Neuronal stem cell (in vitro differentiated cells): Measurements from ENCODE around the gene E2F2.
A peak's percentile ranks its signal among the peaks of the same experiment; 100 is the strongest.

Experiments
- DNase-seq: peaks from one replicate; pipeline ENCODE4 v3.0.0-alpha.2; 2013; ENCODE audit warnings: low spot score
- H2AFZ ChIP-seq: one replicate; pipeline ENCODE4 v1.6.1; 2013; ENCODE audit warnings: mild to moderate bottlenecking, low read length, inconsistent platforms
- H2AK5ac ChIP-seq: 2 replicates; pipeline ENCODE4 v1.6.1; 2013; ENCODE audit warnings: low read depth, mild to moderate bottlenecking, inconsistent platforms, low read length, moderate library complexity, mixed read lengths
- H2BK120ac ChIP-seq: 2 replicates; pipeline ENCODE4 v1.6.1; 2013; ENCODE audit warnings: low read depth, mild to moderate bottlenecking, inconsistent platforms, low read length, moderate library complexity, mixed read lengths
- H2BK12ac ChIP-seq: one replicate; pipeline ENCODE4 v1.6.1; 2013; ENCODE audit warnings: low read length, inconsistent platforms
- H2BK15ac ChIP-seq: 2 replicates; pipeline ENCODE4 v1.6.1; 2013; ENCODE audit warnings: mild to moderate bottlenecking, low read length, inconsistent platforms, mixed read lengths
- H2BK5ac ChIP-seq: one replicate; pipeline ENCODE4 v1.6.1; 2013; ENCODE audit warnings: inconsistent platforms, mild to moderate bottlenecking, low read length, moderate library complexity
- H3K14ac ChIP-seq: one replicate; pipeline ENCODE4 v1.6.1; 2013; ENCODE audit warnings: low read length, inconsistent platforms
- H3K18ac ChIP-seq: 2 replicates; pipeline ENCODE4 v1.6.1; 2013; ENCODE audit warnings: low read length, inconsistent platforms
- H3K23ac ChIP-seq: 2 replicates; pipeline ENCODE4 v1.6.1; 2013; ENCODE audit warnings: low read depth, mild to moderate bottlenecking, mixed read lengths, low read length, inconsistent platforms; ENCODE audit not compliant: poor library complexity
- H3K27ac ChIP-seq: replicated peaks from 3 replicates; pipeline ENCODE4 v1.5.1; 2013; ENCODE audit warnings: low read length, inconsistent platforms
- H3K27me3 ChIP-seq, 3 experiments: 2 replicates each; pipeline ENCODE4 v1.6.1; 2013; ENCODE audit warnings: low read length in 3 of 3, mild to moderate bottlenecking in 2 of 3, inconsistent platforms in 1 of 3, low read depth in 1 of 3, mixed read lengths in 1 of 3, moderate library complexity in 1 of 3; ENCODE audit not compliant: control insufficient read depth in 3 of 3, insufficient read depth in 3 of 3
- H3K36me3 ChIP-seq, 2 donors: replicated peaks in 1 of 2; 2 replicates each; pipeline ENCODE4 v1.6.1; 2013; ENCODE audit warnings: low read length in 2 of 2; ENCODE audit not compliant: control insufficient read depth in 2 of 2, insufficient read depth in 2 of 2
- H3K4ac ChIP-seq: 2 replicates; pipeline ENCODE4 v1.6.1; 2013; ENCODE audit warnings: inconsistent platforms, mild to moderate bottlenecking, low read length, moderate library complexity
- H3K4me1 ChIP-seq, 2 donors: 1 replicate in 1 of 2; 2 replicates in 1 of 2; pipeline ENCODE4 v1.6.1; 2013; ENCODE audit warnings: low read length in 2 of 2, low read depth in 1 of 2; ENCODE audit not compliant: control insufficient read depth in 2 of 2, insufficient read depth in 1 of 2
- H3K4me2 ChIP-seq: one replicate; pipeline ENCODE4 v1.6.1; 2013; ENCODE audit warnings: mild to moderate bottlenecking, low read length, inconsistent platforms; ENCODE audit not compliant: insufficient read depth, poor library complexity, severe bottlenecking
- H3K4me3 ChIP-seq, 2 donors: 2 replicates each; pipeline ENCODE4 v1.5.1; 2013; ENCODE audit warnings: low read length in 2 of 2, mild to moderate bottlenecking in 2 of 2, inconsistent platforms in 1 of 2, moderate library complexity in 1 of 2
- H3K79me1 ChIP-seq: one replicate; pipeline ENCODE4 v1.6.1; 2013; ENCODE audit warnings: low read depth, mild to moderate bottlenecking, inconsistent platforms, low read length, moderate library complexity
- H3K9ac ChIP-seq: one replicate; pipeline ENCODE4 v1.6.1; 2013; ENCODE audit warnings: mild to moderate bottlenecking, low read depth, low read length, inconsistent platforms; ENCODE audit not compliant: poor library complexity
- H3K9me3 ChIP-seq, 2 donors: replicated peaks in 1 of 2; 2 replicates each; pipeline versions ENCODE3 to v1.6.1; 2013; ENCODE audit warnings: low read length in 2 of 2, mild to moderate bottlenecking in 2 of 2, inconsistent platforms in 1 of 2, low read depth in 1 of 2, mixed read lengths in 1 of 2, moderate library complexity in 1 of 2; ENCODE audit not compliant: control insufficient read depth in 2 of 2, insufficient read depth in 1 of 2
- H4K8ac ChIP-seq: one replicate; pipeline ENCODE4 v1.6.1; 2013; ENCODE audit warnings: low read depth, mild to moderate bottlenecking, inconsistent platforms, low read length, moderate library complexity
- H4K91ac ChIP-seq: one replicate; pipeline ENCODE4 v1.6.1; 2013; ENCODE audit warnings: low read length, low read depth, mild to moderate bottlenecking, inconsistent platforms; ENCODE audit not compliant: poor library complexity
- WGBS, 2 donors: extraction: QIAGEN DNeasy Blood & Tissue Kit; methylation state at CpG; one replicate each; pipeline ENCODE4 v1.1.7; 2013; ENCODE audit warnings: missing lambda C conversion rate in 2 of 2, mixed read lengths in 1 of 2; ENCODE audit not compliant: insufficient read length in 2 of 2, insufficient replicate concordance in 1 of 2; ENCODE audit errors: extremely low coverage in 2 of 2; 5-methylcytosine and 5-hydroxymethylcytosine counted together

The E2F2 gene

GRCh38 chr1:23562137-23562876, 31.3 kb upstream of the E2F2 start:
- no peak overlapping the region for H4K91ac ChIP-seq
- no peak overlapping the region for H4K8ac ChIP-seq
- no peak overlapping the region for H2AK5ac ChIP-seq
- H3K4me2 ChIP-seq: no peak overlapping the region
- H3K4me3 ChIP-seq: no peak overlapping the region
- no peak overlapping the region for H2AFZ ChIP-seq
- H3K27me3 ChIP-seq: peaks cover 0 to 1% (median 0%) of the 10 kb centered on the region in 3 experiments
- H3K14ac ChIP-seq: no peak overlapping the region
- H2BK15ac ChIP-seq: no peak overlapping the region
- H3K79me1 ChIP-seq: peaks cover 6% of the 10 kb centered on the region
- WGBS, 2 donors: no CpG with 5 or more reads among the region's 19 CpGs
- DNase-seq: peak; percentile 92
- no peak overlapping the region for H3K23ac ChIP-seq
- H3K18ac ChIP-seq: no peak overlapping the region
- no peak overlapping the region for H2BK12ac ChIP-seq
- no peak overlapping the region for H3K9ac ChIP-seq
- H3K4me1 ChIP-seq: peaks cover 33 to 42% of the 10 kb centered on the region in 2 donors
- H2BK5ac ChIP-seq: no peak overlapping the region
- H3K36me3 ChIP-seq: peaks cover 0 to 15% of the 10 kb centered on the region in 2 donors
- no peaks in the 10 kb centered on the region for H3K9me3 ChIP-seq
- no peak overlapping the region for H2BK120ac ChIP-seq
- H3K4ac ChIP-seq: no peak overlapping the region
- H3K27ac ChIP-seq: peak overlapping the region; percentile 73

GRCh38 chr1:23561813-23562100, 30.7 kb upstream of the E2F2 start:
- no CpG with 5 or more reads among the region's 2 CpGs for WGBS, 2 donors
- no peaks in the 10 kb centered on the region for H3K9me3 ChIP-seq
- H3K27ac ChIP-seq: peak overlapping the region; percentile 73
- peaks cover 0 to 1% (median 0%) of the 10 kb centered on the region in 3 experiments for H3K27me3 ChIP-seq
- no peak overlapping the region for H2AFZ ChIP-seq
- no peak overlapping the region for H4K8ac ChIP-seq
- no peak overlapping the region for H2BK15ac ChIP-seq
- H3K18ac ChIP-seq: no peak overlapping the region
- no peak for DNase-seq
- H3K14ac ChIP-seq: no peak overlapping the region
- no peak overlapping the region for H2BK120ac ChIP-seq
- H2AK5ac ChIP-seq: no peak overlapping the region
- H3K36me3 ChIP-seq: peaks cover 0 to 20% of the 10 kb centered on the region in 2 donors
- H3K4me1 ChIP-seq: peaks cover 38 to 46% of the 10 kb centered on the region in 2 donors
- H3K4me2 ChIP-seq: no peak overlapping the region
- H3K4ac ChIP-seq: no peak overlapping the region
- H3K79me1 ChIP-seq: peaks cover 6% of the 10 kb centered on the region
- no peak overlapping the region for H3K23ac ChIP-seq
- no peak overlapping the region for H3K4me3 ChIP-seq
- H4K91ac ChIP-seq: no peak overlapping the region
- no peak overlapping the region for H2BK5ac ChIP-seq
- no peak overlapping the region for H3K9ac ChIP-seq
- H2BK12ac ChIP-seq: no peak overlapping the region

GRCh38 chr1:23561076-23561812, 30.2 kb upstream of the E2F2 start:
- H2BK5ac ChIP-seq: no peak overlapping the region
- WGBS, 2 donors: no CpG with 5 or more reads among the region's 6 CpGs
- H3K9me3 ChIP-seq: no peaks in the 10 kb centered on the region
- H2AFZ ChIP-seq: no peak overlapping the region
- no peak overlapping the region for H2BK120ac ChIP-seq
- H2BK15ac ChIP-seq: no peak overlapping the region
- no peak overlapping the region for H2BK12ac ChIP-seq
- H4K8ac ChIP-seq: no peak overlapping the region
- H3K18ac ChIP-seq: no peak overlapping the region
- no peak for DNase-seq
- H3K27ac ChIP-seq: peak overlapping the region; percentile 73
- no peak overlapping the region for H3K4ac ChIP-seq
- peaks cover 0 to 24% of the 10 kb centered on the region in 2 donors for H3K36me3 ChIP-seq
- H3K4me1 ChIP-seq: peaks cover 40 to 51% of the 10 kb centered on the region in 2 donors
- no peak overlapping the region for H3K9ac ChIP-seq
- no peak overlapping the region for H3K4me3 ChIP-seq
- no peak overlapping the region for H3K4me2 ChIP-seq
- no peak overlapping the region for H2AK5ac ChIP-seq
- H4K91ac ChIP-seq: no peak overlapping the region
- H3K14ac ChIP-seq: no peak overlapping the region
- peaks cover 6% of the 10 kb centered on the region for H3K79me1 ChIP-seq
- no peak overlapping the region for H3K23ac ChIP-seq
- H3K27me3 ChIP-seq: peaks cover 0 to 1% (median 0%) of the 10 kb centered on the region in 3 experiments

- Histone ChIP-seq H3K36me3 (peaks cover 0 to 24% of the 10 kb centered on the region in 2 donors), H2BK120ac (no peak overlapping the region), H4K8ac (no peak overlapping the region), H3K79me1 (peaks cover 6% of the 10 kb centered on the region), H3K27ac (peak overlapping the region; percentile 79), H3K18ac (no peak overlapping the region), H2AK5ac (no peak overlapping the region), H3K27me3 (peaks cover 0 to 5% (median 0%) of the 10 kb centered on the region in 3 experiments), H2BK12ac (no peak overlapping the region), H2AFZ (peak overlapping the region; percentile 41), H2BK15ac (no peak overlapping the region), H3K23ac (no peak overlapping the region), H3K4me2 (peak overlapping the region; percentile 86), H3K4ac (no peak overlapping the region), H3K4me1 (peaks cover 48 to 51% of the 10 kb centered on the region in 2 donors), H3K9ac (no peak overlapping the region), H2BK5ac (peak overlapping the region; percentile 44), H4K91ac (no peak overlapping the region), H3K14ac (no peak overlapping the region), H3K9me3 (no peaks in the 10 kb centered on the region), H3K4me3 (peak overlapping the region; percentile 74 to 91)
- WGBS, 2 donors: no CpG with 5 or more reads among the region's 6 CpGs
- DNase-seq: no peak
These were observed 29.1 kb upstream of the E2F2 start for GRCh38 chr1:23559985-23560741.
